Gastroesophageal sphincter (tissue), 3 donors: Measurements from ENCODE around the gene CROCC2.

Experiments
- CTCF ChIP-seq, 4 experiments: fragments of 200-600 bp in 2 of 4; fragments of 450-650 bp in 2 of 4; sonication (generic) in 1 of 4; IDR thresholded peaks; one replicate each; pipeline ENCODE4 v1.5.1; 2017 to 2019; ENCODE audit warnings: antibody characterized with exemption in 4 of 4, mild to moderate bottlenecking in 2 of 4, moderate library complexity in 2 of 4
- POLR2A ChIP-seq, 2 donors: fragments of 450-650 bp; IDR thresholded peaks; one replicate each; pipeline ENCODE4 v1.6.1; 2017; ENCODE audit warnings: antibody characterized with exemption in 2 of 2, mild to moderate bottlenecking in 2 of 2, moderate library complexity in 1 of 2
- POLR2AphosphoS5 ChIP-seq: sonication (generic); formaldehyde crosslinking; IDR thresholded peaks from one replicate; pipeline ENCODE4 v1.6.1; 2017; ENCODE audit warnings: antibody characterized with exemption

- TF ChIP-seq POLR2A (IDR thresholded peaks at IDR 0.05) = no peak
- TF ChIP-seq POLR2AphosphoS5 = no peak
- TF ChIP-seq CTCF (IDR thresholded peaks at IDR 0.05) = peak in 1 of 4 experiments; percentile 30
These were observed 83.5 kb downstream of the CROCC2 start for GRCh38 chr2:240989451-240990265.
